NCI-H82 treated with DMSO at 0.1 percent for 48 hours (cell line): ENCODE measurements around the gene VPS9D1.
A peak's percentile ranks its signal among the peaks of the same experiment; 100 is the strongest.
"Not testable (repeated sequence)": the region's sequence is repeated elsewhere in the genome, so short reads cannot be mapped to it uniquely, and the experiment has no call there.

Source experiments
- DNase-seq: peaks from one replicate; lab custom pipeline; 2025; ENCODE audit not compliant: unreplicated experiment; lab: John Stamatoyannopoulos, UW

VPS9D1 gene

GRCh38 chr16:89668790-89669158 lies 51.9 kb downstream of the VPS9D1 start:
- no peak for DNase-seq

DNA sequence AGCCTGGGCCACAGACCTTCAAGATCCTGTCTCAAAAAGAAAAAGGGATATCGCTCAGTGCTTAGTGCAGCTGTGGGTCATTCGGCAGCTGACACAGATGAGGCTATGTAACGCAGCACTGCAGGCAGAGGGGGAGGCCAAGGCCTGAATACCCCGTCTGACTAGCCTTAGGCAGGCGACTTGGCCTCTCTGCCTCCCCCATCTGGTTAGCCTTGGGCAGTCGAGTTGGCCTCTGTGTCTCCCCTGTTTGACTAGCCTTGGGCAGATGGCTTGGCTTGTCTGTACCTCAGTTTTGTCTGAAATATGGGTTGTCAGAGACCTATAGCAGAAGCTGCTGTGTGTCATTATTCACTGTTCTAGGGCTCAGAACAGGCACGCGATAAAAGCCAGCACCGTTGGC lies 53.1 kb downstream of the VPS9D1 start:
- no peak for DNase-seq

GRCh38 chr16:89667000-89667399 lies 53.7 kb downstream of the VPS9D1 start:
- DNase-seq, result not testable (repeated sequence)

DNA sequence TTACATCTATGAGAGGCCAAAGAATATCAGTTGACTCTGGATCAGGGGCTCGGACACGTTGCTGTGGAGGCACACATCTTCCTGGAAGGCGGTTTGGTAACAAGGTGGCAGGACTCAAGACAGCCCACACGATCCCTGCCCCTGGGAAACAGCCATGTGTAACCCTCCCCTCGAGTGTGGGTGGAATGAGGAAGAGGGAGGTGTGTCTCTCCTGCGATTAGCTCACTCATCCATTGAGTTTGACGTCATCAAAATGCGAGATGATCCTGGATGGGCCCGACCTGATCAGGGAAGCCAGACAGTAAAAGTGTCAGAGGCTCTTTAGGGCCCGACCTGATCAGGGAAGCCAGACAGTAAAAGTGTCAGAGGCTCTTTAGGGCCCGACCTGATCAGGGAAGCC lies 56.5 kb downstream of the VPS9D1 start:
- not testable (repeated sequence) for DNase-seq

DNA sequence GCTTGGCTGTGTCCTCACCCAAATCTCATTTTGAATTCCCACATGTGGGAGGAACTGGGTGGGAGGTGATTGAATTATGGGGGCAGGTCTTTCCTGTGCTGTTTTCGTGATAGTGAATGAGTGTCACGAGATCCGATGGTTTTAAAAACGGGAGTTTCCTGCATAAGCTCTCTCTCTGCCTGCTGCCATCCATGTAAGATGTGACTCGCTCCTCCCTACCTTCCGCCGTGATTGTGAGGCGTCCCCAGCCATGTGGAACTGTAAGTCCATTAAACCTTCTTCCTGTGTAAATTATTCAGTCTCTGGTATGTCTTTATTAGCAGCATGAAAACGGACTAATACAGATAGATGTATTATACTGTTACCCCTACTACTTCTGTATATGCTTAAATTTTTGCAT lies 59.5 kb downstream of the VPS9D1 start:
- no peak for DNase-seq

GRCh38 chr16:89660146-89660545 lies 60.6 kb downstream of the VPS9D1 start:
- no peak for DNase-seq

DNA sequence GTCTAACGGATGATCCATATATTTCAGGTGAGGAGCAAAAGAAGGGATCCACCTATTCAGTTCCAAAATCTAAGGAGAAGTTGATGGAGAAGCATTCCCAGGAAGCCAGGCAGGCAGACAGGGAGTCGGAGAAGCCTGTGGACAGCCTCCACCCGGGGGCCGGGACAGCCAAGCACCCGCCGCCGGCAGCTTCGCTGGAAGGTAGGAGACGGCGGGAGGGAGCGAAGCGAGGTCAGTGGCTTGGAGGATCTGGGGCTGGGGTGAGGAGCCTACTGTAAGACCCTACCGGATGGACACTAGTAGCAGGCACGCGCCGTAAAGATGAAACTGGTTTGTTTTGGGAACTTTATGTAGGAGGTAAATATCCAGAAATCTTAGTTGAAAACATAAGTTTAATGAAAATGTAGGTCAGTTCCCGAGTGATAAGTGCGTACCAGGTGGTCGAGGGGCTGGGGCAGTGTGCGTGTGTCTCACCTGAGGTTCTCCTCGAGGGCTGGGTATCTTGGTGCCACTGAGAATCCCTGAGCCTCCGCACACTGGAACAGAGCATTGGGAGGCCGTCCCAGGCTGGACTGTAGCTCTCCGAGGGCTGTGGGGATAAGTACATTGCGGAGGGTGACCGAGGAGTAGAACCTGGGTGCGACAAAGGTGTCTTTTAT lies 62.3 kb downstream of the VPS9D1 start:
- DNase-seq, result no peak

DNA sequence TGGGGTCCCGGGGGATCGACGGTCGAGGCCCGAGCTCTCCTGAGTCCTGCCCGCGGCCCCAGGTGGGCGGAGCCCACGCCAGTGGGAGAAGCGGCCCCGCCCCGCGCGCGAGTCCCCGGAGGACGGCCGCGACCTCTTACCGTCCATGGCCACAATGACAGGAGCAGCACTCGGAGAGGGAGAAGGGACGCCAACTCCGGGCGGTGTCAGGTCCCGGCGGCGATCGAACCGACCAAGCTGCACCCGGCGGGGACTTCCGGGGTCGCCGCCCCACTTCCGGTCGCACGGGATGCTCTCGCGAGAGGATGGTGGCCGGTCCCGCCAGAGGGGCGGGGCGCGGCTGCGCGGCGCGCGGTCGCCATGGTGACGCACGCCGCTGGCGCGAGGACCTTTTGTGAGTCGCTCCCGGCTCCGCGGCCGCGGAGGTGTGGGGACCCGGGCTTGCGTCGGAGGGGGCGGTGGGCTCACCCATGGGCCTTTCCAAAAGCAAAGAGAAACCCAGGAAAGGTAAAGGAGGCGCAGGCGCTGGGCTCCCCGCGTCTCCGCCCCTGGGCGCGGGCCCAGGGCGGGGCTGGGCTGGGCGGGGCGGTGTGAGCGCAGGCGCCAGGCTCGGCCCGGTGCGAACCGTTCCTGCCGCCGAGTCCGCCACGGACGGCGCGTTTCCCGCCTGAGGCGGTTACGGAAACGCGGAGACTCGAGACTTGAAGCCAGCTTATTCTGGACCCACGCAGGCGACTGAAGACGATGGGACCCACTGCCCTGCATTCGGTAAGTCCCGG lies 63.1 kb downstream of the VPS9D1 start, which contains the start of the genes CHMP1A and SPATA33:
TSS of gene CHMP1A (minus strand) at position 267 of the 779 bp plus-strand sequence. CDS start at position 147, 120 bp downstream.
TSS of gene SPATA33 (plus strand) at position 395 of the 779 bp plus-strand sequence. CDS start at position 471, 76 bp downstream.
- peak; percentile 47 for DNase-seq
